ENCODE results near the gene CYP26B1.

The CYP26B1 gene

DNA sequence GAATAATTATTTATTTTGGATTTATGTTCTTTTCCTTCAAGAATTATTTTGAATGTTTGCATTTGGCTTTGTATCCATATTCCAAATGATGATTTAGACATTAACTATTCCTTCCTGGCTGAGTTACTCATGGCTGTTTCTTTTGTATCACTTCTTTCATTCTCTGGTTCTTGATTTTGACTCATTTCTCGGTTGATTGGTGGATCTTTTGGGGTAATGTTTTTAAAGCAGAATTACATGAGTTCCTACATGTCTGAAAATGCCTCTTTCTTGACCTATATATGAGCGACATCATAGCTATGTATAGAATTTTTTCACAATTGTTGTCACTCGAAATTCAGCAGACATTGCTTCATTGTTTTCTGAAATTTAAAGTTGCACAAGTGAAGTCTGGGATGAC lies 39.5 kb downstream of the CYP26B1 start:
- Histone ChIP-seq H3K9ac (ENCODE audit: low read depth, low read length) (no peak overlapping the region), H3K36me3 (ENCODE audit: control insufficient read depth, insufficient read depth, low read length) (no peaks in the 10 kb centered on the region), H3K4me3 (ENCODE audit: low read depth, low read length) (no peak overlapping the region), H3K4me1 (ENCODE audit: control insufficient read depth, insufficient read depth, low read length) (no peaks in the 10 kb centered on the region), H3K9me3 (ENCODE audit: control insufficient read depth, insufficient read depth, low read length) (no peaks in the 10 kb centered on the region), H3K27me3 (ENCODE audit: control insufficient read depth, insufficient read depth, low read length) (no peaks in the 10 kb centered on the region)

DNA sequence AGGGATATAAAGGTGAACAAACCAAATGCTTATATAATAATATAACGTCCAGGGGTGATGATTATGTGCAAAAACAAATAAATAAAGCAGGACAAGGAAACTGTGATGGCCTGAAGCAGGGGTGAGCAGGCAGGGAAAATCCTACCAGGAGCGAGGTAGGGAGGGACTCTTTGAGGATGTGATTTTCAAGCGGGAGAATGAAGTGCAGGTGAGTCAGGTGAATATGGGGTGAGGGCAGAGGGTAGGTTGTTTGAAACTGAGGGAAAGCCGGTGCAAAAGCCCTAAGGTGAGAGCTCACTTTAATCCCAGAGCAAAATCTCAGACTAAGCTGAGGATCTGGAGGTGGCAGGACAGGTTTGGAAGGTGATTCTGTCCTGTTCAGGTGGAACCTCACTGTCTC lies 40.7 kb downstream of the CYP26B1 start:
- Histone ChIP-seq H3K9ac (ENCODE audit: low read depth, low read length) (no peak overlapping the region), H3K9me3 (ENCODE audit: control insufficient read depth, insufficient read depth, low read length) (no peaks in the 10 kb centered on the region), H3K27me3 (ENCODE audit: control insufficient read depth, insufficient read depth, low read length) (no peaks in the 10 kb centered on the region), H3K4me3 (ENCODE audit: low read depth, low read length) (no peak overlapping the region), H3K4me1 (ENCODE audit: control insufficient read depth, insufficient read depth, low read length) (no peaks in the 10 kb centered on the region), H3K36me3 (ENCODE audit: control insufficient read depth, insufficient read depth, low read length) (no peaks in the 10 kb centered on the region)

DNA sequence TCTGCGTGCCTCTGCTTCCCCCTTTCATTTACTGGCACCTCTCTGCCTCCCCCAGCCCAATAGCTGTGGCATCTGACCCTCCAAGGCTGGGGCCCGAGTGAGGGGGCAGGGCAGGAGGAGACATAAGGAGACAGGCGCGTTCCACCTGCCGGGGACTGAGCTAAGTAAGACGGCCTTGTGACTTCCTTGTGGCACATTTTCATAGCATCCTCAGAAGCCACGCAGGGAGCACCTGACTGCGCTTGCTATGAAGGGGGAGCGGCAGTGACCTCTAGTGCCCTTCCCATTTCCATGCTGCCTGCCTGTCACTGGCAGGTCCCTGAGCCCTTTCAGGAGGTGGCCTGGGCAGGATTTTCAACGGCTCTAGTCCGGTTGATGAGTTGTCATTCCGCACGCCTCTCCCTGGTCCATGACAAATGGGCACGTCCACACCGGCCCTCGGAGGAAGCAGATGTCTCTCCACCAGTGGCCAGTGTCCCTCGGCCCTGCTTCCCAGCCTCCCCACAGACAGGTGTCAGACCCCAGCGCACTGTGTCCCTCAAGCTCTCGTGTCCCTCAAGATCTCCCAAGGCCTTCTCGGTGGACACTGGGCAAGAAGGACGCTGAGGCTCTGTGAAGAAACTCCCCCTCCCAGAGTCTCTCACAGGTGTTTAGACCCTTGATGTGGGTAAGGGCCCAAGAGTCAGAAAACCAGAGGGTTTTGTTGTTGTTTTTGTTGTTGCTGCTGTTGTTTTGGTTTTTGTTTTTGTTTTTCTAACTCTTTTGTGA lies 42.7 kb downstream of the CYP26B1 start:
- Histone ChIP-seq H3K27me3 (ENCODE audit: control insufficient read depth, insufficient read depth, low read length) (no peaks in the 10 kb centered on the region), H3K9ac (ENCODE audit: low read depth, low read length) (no peak overlapping the region), H3K4me1 (ENCODE audit: control insufficient read depth, insufficient read depth, low read length) (no peaks in the 10 kb centered on the region), H3K9me3 (ENCODE audit: control insufficient read depth, insufficient read depth, low read length) (no peaks in the 10 kb centered on the region), H3K4me3 (ENCODE audit: low read depth, low read length) (no peak overlapping the region), H3K36me3 (ENCODE audit: control insufficient read depth, insufficient read depth, low read length) (no peaks in the 10 kb centered on the region)

- H3K27me3 ChIP-seq (ENCODE audit: control insufficient read depth, insufficient read depth, low read length) = no peaks in the 10 kb centered on the region
- no peaks in the 10 kb centered on the region for H3K9me3 ChIP-seq (ENCODE audit: control insufficient read depth, insufficient read depth, low read length)
- no peaks in the 10 kb centered on the region for H3K36me3 ChIP-seq (ENCODE audit: control insufficient read depth, insufficient read depth, low read length)
- H3K9ac ChIP-seq (ENCODE audit: low read depth, low read length) = no peak overlapping the region
- no peak overlapping the region for H3K4me3 ChIP-seq (ENCODE audit: low read depth, low read length)
- no peaks in the 10 kb centered on the region for H3K4me1 ChIP-seq (ENCODE audit: control insufficient read depth, insufficient read depth, low read length)
Measured at GRCh38 chr2:72103690-72104089, 44.0 kb downstream of the CYP26B1 start.

DNA sequence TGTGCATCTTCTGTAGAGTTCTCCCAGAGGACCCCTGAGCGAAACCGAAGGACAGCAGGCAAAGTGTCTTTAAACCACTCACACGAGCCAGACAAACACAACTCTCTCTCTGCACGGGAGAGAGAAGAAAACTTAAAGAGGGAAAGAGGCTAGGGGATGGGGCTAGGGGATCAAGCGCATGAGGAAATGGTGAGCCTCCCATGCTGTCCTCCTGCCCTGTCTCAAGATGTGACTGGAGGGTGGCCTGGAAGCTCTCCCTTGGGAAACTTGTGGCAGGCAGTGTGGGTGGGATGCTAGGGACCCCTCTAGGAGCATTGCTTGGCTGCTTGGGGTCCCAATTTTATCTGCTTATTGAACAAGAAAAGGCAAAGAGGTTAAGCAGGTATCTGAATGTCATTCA lies 44.5 kb downstream of the CYP26B1 start:
- H3K27me3 ChIP-seq (ENCODE audit: control insufficient read depth, insufficient read depth, low read length) = no peaks in the 10 kb centered on the region
- H3K36me3 ChIP-seq (ENCODE audit: control insufficient read depth, insufficient read depth, low read length) = no peaks in the 10 kb centered on the region
- H3K9me3 ChIP-seq (ENCODE audit: control insufficient read depth, insufficient read depth, low read length) = no peaks in the 10 kb centered on the region

DNA sequence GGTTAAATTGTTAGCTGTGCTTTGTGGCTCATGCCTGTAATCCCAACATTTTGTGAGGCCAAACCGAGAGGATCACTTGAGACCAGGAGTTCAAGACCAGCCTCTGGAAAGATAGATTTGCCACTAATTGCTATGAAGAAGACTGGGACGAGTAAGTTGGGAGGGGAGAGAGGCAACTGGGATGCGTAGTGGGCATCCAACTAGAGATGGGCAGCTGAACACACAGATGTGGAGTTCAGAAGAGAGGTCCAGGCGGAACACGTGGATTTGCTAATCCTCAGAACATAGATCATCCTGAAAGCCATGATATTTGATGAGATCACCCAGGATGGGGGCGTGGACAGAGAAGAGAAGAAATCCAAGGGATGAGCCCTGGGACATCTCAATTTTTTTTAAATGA lies 48.7 kb downstream of the CYP26B1 start:
- H3K9ac ChIP-seq (ENCODE audit: low read depth, low read length) = no peak overlapping the region
- no peaks in the 10 kb centered on the region for H3K27me3 ChIP-seq (ENCODE audit: control insufficient read depth, insufficient read depth, low read length)
- H3K9me3 ChIP-seq (ENCODE audit: control insufficient read depth, insufficient read depth, low read length) = no peaks in the 10 kb centered on the region
- no peaks in the 10 kb centered on the region for H3K36me3 ChIP-seq (ENCODE audit: control insufficient read depth, insufficient read depth, low read length)
- H3K4me1 ChIP-seq (ENCODE audit: control insufficient read depth, insufficient read depth, low read length) = no peaks in the 10 kb centered on the region
- no peak overlapping the region for H3K4me3 ChIP-seq (ENCODE audit: low read depth, low read length)

More for the DNA sequence above, 44.5 kb downstream of the CYP26B1 start:
- H3K4me3 ChIP-seq (ENCODE audit: low read depth, low read length) = no peak overlapping the region
- H3K4me1 ChIP-seq (ENCODE audit: control insufficient read depth, insufficient read depth, low read length) = no peaks in the 10 kb centered on the region
- H3K9ac ChIP-seq (ENCODE audit: low read depth, low read length) = no peak overlapping the region

GRCh38 chr2:72097276-72097675 lies 50.4 kb downstream of the CYP26B1 start:
- no peaks in the 10 kb centered on the region for H3K27me3 ChIP-seq (ENCODE audit: control insufficient read depth, insufficient read depth, low read length)
- H3K36me3 ChIP-seq (ENCODE audit: control insufficient read depth, insufficient read depth, low read length) = no peaks in the 10 kb centered on the region
- H3K9ac ChIP-seq (ENCODE audit: low read depth, low read length) = no peak overlapping the region
- no peaks in the 10 kb centered on the region for H3K4me1 ChIP-seq (ENCODE audit: control insufficient read depth, insufficient read depth, low read length)
- no peaks in the 10 kb centered on the region for H3K9me3 ChIP-seq (ENCODE audit: control insufficient read depth, insufficient read depth, low read length)
- no peak overlapping the region for H3K4me3 ChIP-seq (ENCODE audit: low read depth, low read length)

DNA sequence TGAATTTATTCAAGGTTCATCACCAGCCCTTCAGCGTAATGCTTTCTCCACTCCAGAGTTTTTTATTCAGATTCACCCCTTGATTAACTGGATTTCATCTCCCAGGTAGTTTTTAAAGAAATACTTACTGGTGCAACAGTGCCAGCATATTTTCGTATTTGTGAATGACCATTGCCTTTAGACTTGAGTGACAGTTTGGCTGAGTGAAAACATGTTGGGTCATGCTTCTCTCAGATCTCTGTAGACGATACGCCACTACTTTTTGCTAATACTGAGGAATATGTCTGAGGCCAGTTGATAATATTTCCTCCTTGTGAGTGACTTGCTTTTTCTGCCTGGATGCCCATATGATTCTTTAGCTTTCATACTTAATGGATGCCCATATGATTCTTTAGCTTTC lies 51.5 kb downstream of the CYP26B1 start:
- Histone ChIP-seq H3K9ac (ENCODE audit: low read depth, low read length) (no peak overlapping the region), H3K4me1 (ENCODE audit: control insufficient read depth, insufficient read depth, low read length) (no peaks in the 10 kb centered on the region), H3K27me3 (ENCODE audit: control insufficient read depth, insufficient read depth, low read length) (no peaks in the 10 kb centered on the region), H3K4me3 (ENCODE audit: low read depth, low read length) (no peak overlapping the region), H3K36me3 (ENCODE audit: control insufficient read depth, insufficient read depth, low read length) (no peaks in the 10 kb centered on the region), H3K9me3 (ENCODE audit: control insufficient read depth, insufficient read depth, low read length) (no peaks in the 10 kb centered on the region)

DNA sequence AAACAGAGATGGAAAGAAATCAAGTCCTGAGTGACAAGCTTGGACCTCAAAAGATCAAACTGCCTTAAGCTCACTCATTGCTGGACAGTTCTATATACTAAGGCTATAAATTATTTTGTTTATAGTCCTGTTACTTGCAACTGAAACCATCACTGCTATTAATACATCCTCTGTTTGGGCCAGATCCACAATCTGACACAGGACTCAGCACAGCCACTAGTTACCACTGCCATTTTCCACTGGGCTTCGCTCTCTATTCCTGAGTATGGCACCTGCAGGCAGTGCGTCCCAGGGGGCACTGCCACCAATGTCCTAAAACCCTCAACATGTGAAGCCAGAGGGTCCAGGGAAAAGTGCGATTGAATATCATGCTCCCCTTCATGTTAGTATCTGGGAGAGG lies 52.3 kb downstream of the CYP26B1 start:
- H3K27me3 ChIP-seq (ENCODE audit: control insufficient read depth, insufficient read depth, low read length) = no peaks in the 10 kb centered on the region

DNA sequence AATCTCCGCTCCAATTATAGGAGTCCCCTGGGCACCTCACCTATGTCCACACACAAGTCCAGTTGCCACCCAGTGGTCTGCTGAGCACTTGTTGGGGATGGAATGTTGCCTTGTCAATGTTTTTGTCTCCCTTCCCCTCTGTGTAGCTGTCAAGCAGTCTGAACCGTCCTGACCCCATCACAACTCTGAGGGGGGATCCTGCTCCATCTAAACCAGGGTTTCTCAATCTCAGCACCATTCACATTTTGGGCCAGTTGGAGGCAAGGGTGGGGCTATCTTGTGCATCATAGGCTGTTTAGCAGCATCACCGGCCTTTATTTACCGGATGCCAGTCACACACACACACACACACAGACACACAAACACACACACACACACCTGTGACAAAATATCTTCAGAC lies 53.0 kb downstream of the CYP26B1 start:
- no peaks in the 10 kb centered on the region for H3K9me3 ChIP-seq (ENCODE audit: control insufficient read depth, insufficient read depth, low read length)
- H3K4me3 ChIP-seq (ENCODE audit: low read depth, low read length) = no peak overlapping the region
- no peak overlapping the region for H3K9ac ChIP-seq (ENCODE audit: low read depth, low read length)
- H3K36me3 ChIP-seq (ENCODE audit: control insufficient read depth, insufficient read depth, low read length) = no peaks in the 10 kb centered on the region
- no peaks in the 10 kb centered on the region for H3K27me3 ChIP-seq (ENCODE audit: control insufficient read depth, insufficient read depth, low read length)
- H3K4me1 ChIP-seq (ENCODE audit: control insufficient read depth, insufficient read depth, low read length) = no peaks in the 10 kb centered on the region

More for the DNA sequence above, 52.3 kb downstream of the CYP26B1 start:
- H3K4me3 ChIP-seq (ENCODE audit: low read depth, low read length) = no peak overlapping the region
- no peaks in the 10 kb centered on the region for H3K4me1 ChIP-seq (ENCODE audit: control insufficient read depth, insufficient read depth, low read length)
- H3K9me3 ChIP-seq (ENCODE audit: control insufficient read depth, insufficient read depth, low read length) = no peaks in the 10 kb centered on the region
- no peaks in the 10 kb centered on the region for H3K36me3 ChIP-seq (ENCODE audit: control insufficient read depth, insufficient read depth, low read length)
- H3K9ac ChIP-seq (ENCODE audit: low read depth, low read length) = no peak overlapping the region

DNA sequence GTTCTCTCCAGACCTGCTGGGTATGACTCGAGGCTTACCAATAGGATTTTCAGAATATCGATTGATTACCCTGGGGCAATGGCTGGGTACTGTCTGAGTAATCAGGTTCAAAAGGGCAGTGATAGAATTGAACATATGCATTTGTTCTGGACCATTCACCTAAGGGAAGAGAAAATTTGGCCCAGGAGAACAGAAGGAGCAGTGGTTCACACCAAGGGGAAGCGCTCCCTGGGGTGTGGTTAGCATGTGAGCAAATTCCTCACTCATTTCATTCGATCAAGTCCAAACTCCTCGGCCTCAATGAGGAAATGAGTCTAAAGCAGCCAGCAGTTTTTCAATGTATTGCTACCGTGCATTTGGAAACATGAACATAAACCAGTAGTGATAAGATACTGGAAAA lies 55.6 kb downstream of the CYP26B1 start:
- Histone ChIP-seq H3K27me3 (ENCODE audit: control insufficient read depth, insufficient read depth, low read length) (no peaks in the 10 kb centered on the region), H3K36me3 (ENCODE audit: control insufficient read depth, insufficient read depth, low read length) (no peaks in the 10 kb centered on the region), H3K9me3 (ENCODE audit: control insufficient read depth, insufficient read depth, low read length) (no peaks in the 10 kb centered on the region), H3K4me3 (ENCODE audit: low read depth, low read length) (no peak overlapping the region), H3K4me1 (ENCODE audit: control insufficient read depth, insufficient read depth, low read length) (no peaks in the 10 kb centered on the region), H3K9ac (ENCODE audit: low read depth, low read length) (no peak overlapping the region)

GRCh38 chr2:72090781-72091482 lies 56.7 kb downstream of the CYP26B1 start:
- Histone ChIP-seq H3K36me3 (ENCODE audit: control insufficient read depth, insufficient read depth, low read length) (no peaks in the 10 kb centered on the region), H3K9me3 (ENCODE audit: control insufficient read depth, insufficient read depth, low read length) (no peaks in the 10 kb centered on the region), H3K27me3 (ENCODE audit: control insufficient read depth, insufficient read depth, low read length) (no peaks in the 10 kb centered on the region), H3K9ac (ENCODE audit: low read depth, low read length) (no peak overlapping the region), H3K4me3 (ENCODE audit: low read depth, low read length) (no peak overlapping the region), H3K4me1 (ENCODE audit: control insufficient read depth, insufficient read depth, low read length) (no peaks in the 10 kb centered on the region)
